GM11168 (cell line): ENCODE data around the gene SMARCD1.

ENCODE experiments used
- in situ Hi-C: fragments of 300-500 bp; cut with MboI; formaldehyde crosslinking; loops from one replicate; pipeline ENCODE4 v1.12.0; 2022; ENCODE audit warnings: low sequenced_read_pairs; ENCODE audit not compliant: unreplicated experiment

The SMARCD1 gene

GRCh38 chr12:50101663-50102062 lies 16.5 kb downstream of the SMARCD1 start:
- in situ Hi-C loops: no loop called here

- in situ Hi-C loops: no loop called here
Observed at GRCh38 chr12:50102131-50102531, 17.0 kb downstream of the SMARCD1 start.

- in situ Hi-C loops: no loop called here
Observed at GRCh38 chr12:50102646-50103309, 17.6 kb downstream of the SMARCD1 start.

GRCh38 chr12:50103351-50103750 lies 18.2 kb downstream of the SMARCD1 start:
- in situ Hi-C loops: no loop called here

GRCh38 chr12:50103767-50104321 lies 18.7 kb downstream of the SMARCD1 start, which contains the start of gene GPD1:
TSS of gene GPD1 (plus strand) at chr12:50104008. CDS start at chr12:50104051, 43 bp downstream.
- in situ Hi-C loops: no loop called here

- in situ Hi-C loops: no loop called here
Observed at GRCh38 chr12:50104417-50105366, 19.6 kb downstream of the SMARCD1 start.

GRCh38 chr12:50105913-50106450 lies 20.8 kb downstream of the SMARCD1 start:
- in situ Hi-C loops: no loop called here

- in situ Hi-C loops: no loop called here
Observed at GRCh38 chr12:50106907-50107306, 21.8 kb downstream of the SMARCD1 start.

GRCh38 chr12:50107416-50108268 lies 22.5 kb downstream of the SMARCD1 start:
- in situ Hi-C loops: no loop called here

- in situ Hi-C loops: no loop called here
Observed at GRCh38 chr12:50109319-50109718, 24.2 kb downstream of the SMARCD1 start.

GRCh38 chr12:50110127-50110761 lies 25.1 kb downstream of the SMARCD1 start:
- in situ Hi-C loops: no loop called here

GRCh38 chr12:50110762-50111351 lies 25.7 kb downstream of the SMARCD1 start:
- in situ Hi-C loops: no loop called here

- in situ Hi-C loops: no loop called here
Observed at GRCh38 chr12:50111395-50111692, 26.2 kb downstream of the SMARCD1 start.

GRCh38 chr12:50111693-50112455 lies 26.7 kb downstream of the SMARCD1 start, which contains the start of gene COX14:
TSS of gene COX14 (plus strand) at chr12:50112236. CDS start at chr12:50120044, 7,808 bp downstream.
- in situ Hi-C loops: no loop called here

- in situ Hi-C loops: no loop called here
Observed at GRCh38 chr12:50112456-50113218, 27.5 kb downstream of the SMARCD1 start.

GRCh38 chr12:50117057-50117622 lies 32.0 kb downstream of the SMARCD1 start:
- in situ Hi-C loops: no loop called here

- in situ Hi-C loops: no loop called here
Observed at GRCh38 chr12:50119387-50119786, 34.2 kb downstream of the SMARCD1 start.
